ENCODE measurements around the gene RNF217.

DNA sequence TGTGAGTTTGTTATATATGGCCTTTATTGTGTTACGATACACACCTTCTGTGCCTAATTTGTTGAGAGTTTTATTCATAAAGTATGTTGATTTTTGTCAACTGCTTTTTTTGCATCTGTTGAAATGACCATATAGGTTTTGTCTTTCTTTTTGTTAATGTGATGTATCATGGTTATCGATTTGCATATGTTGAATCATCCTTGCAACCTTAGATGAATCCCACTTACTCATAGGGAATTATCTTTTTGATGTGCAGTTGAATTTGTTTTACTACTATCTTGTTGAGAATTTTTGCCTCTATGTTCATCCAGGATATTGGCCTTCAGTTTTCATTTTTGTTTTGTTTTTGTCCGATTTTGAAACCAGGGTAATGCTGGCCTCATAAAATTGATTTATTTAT lies 145.7 kb downstream of the RNF217 start:
- TF ChIP-seq, protein P1, sequence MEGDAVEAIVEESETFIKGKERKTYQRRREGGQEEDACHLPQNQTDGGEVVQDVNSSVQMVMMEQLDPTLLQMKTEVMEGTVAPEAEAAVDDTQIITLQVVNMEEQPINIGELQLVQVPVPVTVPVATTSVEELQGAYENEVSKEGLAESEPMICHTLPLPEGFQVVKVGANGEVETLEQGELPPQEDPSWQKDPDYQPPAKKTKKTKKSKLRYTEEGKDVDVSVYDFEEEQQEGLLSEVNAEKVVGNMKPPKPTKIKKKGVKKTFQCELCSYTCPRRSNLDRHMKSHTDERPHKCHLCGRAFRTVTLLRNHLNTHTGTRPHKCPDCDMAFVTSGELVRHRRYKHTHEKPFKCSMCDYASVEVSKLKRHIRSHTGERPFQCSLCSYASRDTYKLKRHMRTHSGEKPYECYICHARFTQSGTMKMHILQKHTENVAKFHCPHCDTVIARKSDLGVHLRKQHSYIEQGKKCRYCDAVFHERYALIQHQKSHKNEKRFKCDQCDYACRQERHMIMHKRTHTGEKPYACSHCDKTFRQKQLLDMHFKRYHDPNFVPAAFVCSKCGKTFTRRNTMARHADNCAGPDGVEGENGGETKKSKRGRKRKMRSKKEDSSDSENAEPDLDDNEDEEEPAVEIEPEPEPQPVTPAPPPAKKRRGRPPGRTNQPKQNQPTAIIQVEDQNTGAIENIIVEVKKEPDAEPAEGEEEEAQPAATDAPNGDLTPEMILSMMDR (conservative IDR thresholded peaks at IDR 0.05 in 1 of 2, IDR thresholded peaks at IDR 0.05 in 1 of 2; ENCODE audit: extremely low read depth in 1 of 2, insufficient read depth in 1 of 2, low read depth in 1 of 2, low read length in 2 of 2) = no peak
- no peak for TF ChIP-seq EZH2 (IDR thresholded peaks at IDR 0.05; ENCODE audit: borderline replicate concordance, low read length)
